HepG2 (cell line): ENCODE results near the gene BCL2. TPM values are rescaled to one million over a fixed set of nuclear protein-coding genes. Genes with fewer than 3 reads are reported as not detected.

ENCODE experiments used
- ATAC-seq: fragments of 200-7000 bp; cut with Tn5 transposase; 3 replicates; pipeline ENCODE4 v1.9.1; 2020; ENCODE audit warnings: mild to moderate bottlenecking, moderate library complexity
- BruUV-seq: library from RNA; stranded (reverse); fragments of 400-500 nt; replicated peaks from 2 replicates; lab custom pipeline; 2021; lab: Mats Ljungman, UMichigan
- CTCF ChIA-PET: fragments of 300-600 bp; formaldehyde crosslinking; extraction: SDS; loops from one replicate; lab custom pipeline; 2021; ENCODE audit warnings: low total read pairs, inconsistent platforms, low intra/inter-chr PET ratio; lab: Yijun Ruan, JAX
- POLR2A ChIA-PET: fragments of 350-600 bp; sonication (Branson Sonifier 250); formaldehyde crosslinking; loops from one replicate; lab custom pipeline; 2020; ENCODE audit warnings: antibody characterized with exemption, inconsistent platforms; lab: Yijun Ruan, JAX
- DNase-seq: peaks from one replicate; pipeline ENCODE4 v3.0.0-alpha.2; 2015; ENCODE audit warnings: low spot score
- FAIRE-seq: peaks from 3 replicates; lab custom pipeline; 2011; peaks lifted over from hg19 to GRCh38; lab: Jason Lieb, UNC
- H2AFZ ChIP-seq: one replicate; pipeline ENCODE4 v1.6.1; 2011; ENCODE audit warnings: low read length, inconsistent platforms
- H3K27ac ChIP-seq: fragments of 300-600 bp; 3 replicates; pipeline ENCODE4 v1.8.0; 2011; ENCODE audit warnings: mixed run types, mild to moderate bottlenecking, mixed read lengths, low read length, inconsistent platforms; ENCODE audit not compliant: insufficient read depth; ENCODE audit errors: extremely low read length
- H3K27me3 ChIP-seq, 2 experiments: fragments of 200-600 bp in 1 of 2; 2 replicates in 1 of 2; 3 replicates in 1 of 2; pipeline versions ENCODE4 v1.6.0 to v1.8.0; 2011; ENCODE audit warnings: low read length in 2 of 2, mild to moderate bottlenecking in 2 of 2, moderate library complexity in 2 of 2, inconsistent platforms in 1 of 2; ENCODE audit not compliant: insufficient read depth in 2 of 2, control insufficient read depth in 1 of 2
- H3K36me3 ChIP-seq, 2 experiments: fragments of 200-600 bp in 1 of 2; replicated peaks in 1 of 2; 2 replicates in 1 of 2; 3 replicates in 1 of 2; pipeline versions ENCODE4 v1.5.1 to v1.8.0; 2011; ENCODE audit warnings: low read length in 2 of 2, inconsistent platforms in 1 of 2; ENCODE audit not compliant: insufficient read depth in 2 of 2, control insufficient read depth in 1 of 2
- H3K4me1 ChIP-seq: 2 replicates; pipeline ENCODE4 v1.5.1; 2012; ENCODE audit warnings: low read length, inconsistent platforms; ENCODE audit not compliant: insufficient read depth
- H3K4me2 ChIP-seq: 2 replicates; pipeline ENCODE4 v1.6.0; 2011; ENCODE audit warnings: low read depth, low read length, inconsistent platforms
- H3K4me3 ChIP-seq, 3 experiments: fragments of 200-600 bp in 1 of 3; sonication (generic), shearing (Covaris generic) in 1 of 3; replicated peaks in 1 of 3; 2 replicates each; pipeline ENCODE4 v1.5.1; 2011 to 2016; ENCODE audit warnings: low read length in 3 of 3, inconsistent platforms in 2 of 3, low read depth in 2 of 3, mild to moderate bottlenecking in 2 of 3, control low read depth in 1 of 3, mixed read lengths in 1 of 3; ENCODE audit not compliant: insufficient read depth in 1 of 3
- H3K79me2 ChIP-seq: one replicate; pipeline ENCODE4 v1.6.1; 2011; ENCODE audit warnings: low read length, inconsistent platforms; ENCODE audit not compliant: insufficient read depth
- H3K9ac ChIP-seq: 2 replicates; pipeline ENCODE4 v1.6.0; 2011; ENCODE audit warnings: mild to moderate bottlenecking, low read depth, low read length, inconsistent platforms; ENCODE audit not compliant: insufficient read depth
- H3K9me3 ChIP-seq: 2 replicates; pipeline ENCODE4 v1.5.1; 2012; ENCODE audit warnings: mild to moderate bottlenecking, low read length
- H4K20me1 ChIP-seq: 2 replicates; pipeline ENCODE4 v1.6.0; 2011; ENCODE audit warnings: inconsistent platforms, mild to moderate bottlenecking, low read length, moderate library complexity; ENCODE audit not compliant: insufficient read depth
- EED ChIP-seq: sonication (generic); formaldehyde crosslinking; IDR thresholded peaks from 2 replicates; pipeline ENCODE4 v1.5.0; 2020; ENCODE audit warnings: mild to moderate bottlenecking, missing genetic modification reagents
- KDM3A ChIP-seq: IDR thresholded peaks from 2 replicates; pipeline ENCODE4 v1.6.1; 2018; ENCODE audit warnings: low read depth, missing compliant biosample characterization
- MAFK ChIP-seq, 2 experiments: IDR thresholded peaks in 1 of 2; conservative IDR thresholded peaks in 1 of 2; 2 replicates each; pipeline ENCODE4 v1.6.1; 2011; ENCODE audit warnings: improper control_type of control experiment in 2 of 2, low read length in 2 of 2
- SKI ChIP-seq: fragments of 450-650 bp; IDR thresholded peaks from one replicate; pipeline ENCODE4 v1.6.1; 2018; ENCODE audit warnings: mild to moderate bottlenecking; ENCODE audit not compliant: partially characterized antibody
- ZNF3 ChIP-seq: IDR thresholded peaks from 2 replicates; pipeline ENCODE4 v1.7.0; 2017; ENCODE audit warnings: inconsistent platforms
- WGBS: methylation state at CpG from one replicate; pipeline ENCODE4 v1.1.6; 2017; ENCODE audit warnings: low lambda C conversion rate; 5-methylcytosine and 5-hydroxymethylcytosine counted together
- in situ Hi-C: cut with HindIII; loops from 2 replicates; pipeline ENCODE4 v1.10.0; 2017; ENCODE audit warnings: low pct_unique_long_range_greater_than_20kb; ENCODE audit not compliant: extremely low pct_ligation_motif_present
- intact Hi-C: fragments of 100-400 bp; cut with micrococcal nuclease; formaldehyde crosslinking; loops from one replicate; pipeline ENCODE4 v1.10.0; 2022; ENCODE audit not compliant: unreplicated experiment
- polyA plus RNA-seq, 8 experiments: library from polyadenylated mRNA; depleted of rRNA in 3 of 8; stranded (reverse) in 7 of 8; unstranded in 1 of 8; fragments of >200 nt; fragmentation: Illumina TruSeq in 4 of 8; extraction: Trizol in 4 of 8; gene quantifications; 2 replicates each; pipeline versions ENCODE4 v1.2.1 to v1.2.3, GENCODE V29; 2011 to 2016; ENCODE audit warnings: low read depth in 4 of 8, missing spikeins in 1 of 8, mixed read lengths in 1 of 8; ENCODE audit not compliant: insufficient read depth in 1 of 8
- total RNA-seq, 5 experiments: library from RNA; depleted of rRNA; stranded (reverse); fragments of >200 nt; fragmentation: Illumina TruSeq; extraction: Trizol; gene quantifications; 2 replicates each; pipeline ENCODE4 v1.2.3, GENCODE V29; 2016; ENCODE audit warnings: low read depth in 1 of 5
- TF ChIP-seq, protein P1 (sequence below), 2 experiments: fragments of 450-650 bp in 1 of 2; sonication (generic) in 1 of 2; formaldehyde crosslinking in 1 of 2; IDR thresholded peaks; 2 replicates each; pipeline versions ENCODE4 v1.6.1 to v1.8.0; 2016 to 2022; ENCODE audit warnings: antibody characterized with exemption in 1 of 2, mild to moderate bottlenecking in 1 of 2, missing genetic modification reagents in 1 of 2

The BCL2 gene
- total and polyA plus RNA-seq, 2 of the 13 experiments (the other 11 are each of a cell fraction or from before 2014, with no cell fraction given), result 0.07 to 0.53 TPM

DNA sequence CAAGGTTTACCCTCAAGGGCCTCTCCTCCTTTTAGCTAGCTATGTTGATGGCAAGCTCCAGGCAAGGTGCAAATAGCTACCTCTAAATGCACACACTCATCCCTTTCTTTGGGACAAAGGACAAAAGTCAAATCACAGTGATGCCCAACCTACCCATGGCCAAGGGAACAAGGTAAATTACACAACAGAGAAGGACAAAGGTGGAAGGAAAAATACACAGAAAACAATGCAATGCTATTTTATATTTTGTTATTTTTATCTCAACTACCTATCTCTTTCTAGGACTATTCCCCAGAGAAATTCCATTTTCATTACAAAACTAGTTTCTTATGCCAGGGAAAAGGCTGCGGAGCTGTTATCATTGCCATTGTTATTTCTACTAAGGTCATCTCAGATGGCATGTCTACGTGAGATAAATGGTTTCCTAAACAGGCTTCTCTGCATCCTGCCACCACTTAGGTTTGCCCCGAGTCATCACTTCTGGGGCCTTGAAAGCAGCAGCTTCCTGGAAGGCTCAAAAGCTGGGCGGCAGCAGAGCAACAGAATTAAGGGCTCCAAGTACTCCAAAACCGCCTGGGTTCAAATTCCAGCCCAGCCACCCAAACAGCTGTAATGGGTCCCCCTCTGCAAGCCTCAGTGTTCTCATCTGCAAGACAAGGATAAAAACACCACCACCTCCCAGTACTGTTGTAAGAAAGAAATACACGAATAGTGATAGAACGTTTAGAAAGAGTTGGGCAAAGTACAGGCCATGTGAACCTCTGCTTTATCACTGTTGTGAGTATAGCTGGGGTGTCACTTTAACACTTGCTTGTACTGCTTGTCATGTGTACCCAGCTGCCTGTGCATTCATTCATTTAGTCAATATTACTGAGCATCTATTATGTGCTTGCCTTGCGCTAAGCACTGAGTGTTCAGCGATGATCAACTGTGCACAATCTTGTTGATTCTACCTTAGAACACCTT lies 20.9 kb downstream of the BCL2 start:
- FAIRE-seq, result no peak
- Histone ChIP-seq H3K4me3 (no peak overlapping the region), H3K27ac (no peak overlapping the region), H3K27me3 (no peaks in the 10 kb centered on the region; a peak in 1 of 5 replicates), H3K9me3 (no peaks in the 10 kb centered on the region), H3K9ac (no peak overlapping the region), H4K20me1 (no peaks in the 10 kb centered on the region), H3K36me3 (no peaks in the 10 kb centered on the region), H3K79me2 (no peaks in the 10 kb centered on the region), H2AFZ (no peak overlapping the region), H3K4me1 (no peaks in the 10 kb centered on the region), H3K4me2 (no peak overlapping the region)
- intact Hi-C loops (no loop called here), in situ Hi-C loops (no loop called here)
- no TSS peak for BruUV-seq
- no peak for ATAC-seq
- TF ChIP-seq MAFK (conservative IDR thresholded peaks at IDR 0.05 in 1 of 2, IDR thresholded peaks at IDR 0.05 in 1 of 2; ENCODE audit: low read length in 2 of 2) (0 out of 4 replicates have a peak, but pooled peaks of 1 of the 2 experiments have one; percentile 18), KDM3A (CRISPR knock-in tag) (no peak)
- ChIA-PET CTCF (no interaction called here), POLR2A (no interaction called here)
- DNase-seq, result no peak
- WGBS, result 51% methylated on average over 9 of the region's 9 CpGs

DNA sequence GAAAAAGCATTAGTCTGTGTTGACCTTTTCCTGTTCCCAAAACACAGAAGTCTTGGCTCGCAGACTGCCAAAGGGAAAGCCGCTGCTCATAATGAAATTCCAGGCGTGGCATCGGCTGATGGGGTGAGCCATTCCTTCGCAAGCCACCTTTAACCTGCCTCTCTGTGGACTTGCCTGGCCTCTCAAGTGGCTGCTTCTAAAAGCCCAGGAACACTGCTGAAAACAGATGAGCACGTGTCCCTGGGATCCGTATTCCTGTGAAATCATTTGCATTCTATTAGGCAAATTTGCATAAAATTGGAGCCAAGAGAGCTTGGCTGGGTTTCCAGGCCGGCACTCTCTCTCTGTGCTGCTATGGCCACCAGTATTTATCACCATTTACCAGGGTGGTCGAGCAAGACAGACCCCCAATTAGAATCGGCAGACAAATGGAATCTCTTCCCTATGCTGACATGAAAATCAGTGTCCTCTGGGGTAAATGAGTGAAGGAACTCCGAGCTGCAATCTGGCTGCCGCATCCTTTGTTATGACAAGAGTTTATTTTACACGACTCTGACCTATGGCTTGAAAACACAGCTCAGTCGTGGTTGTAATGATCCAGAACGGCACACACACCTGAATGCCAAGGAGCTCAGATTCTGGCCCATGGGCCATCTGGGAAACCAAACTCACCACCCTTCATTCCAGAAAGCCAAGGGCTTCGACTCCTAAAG lies 21.7 kb downstream of the BCL2 start:
- in situ Hi-C loops, result no loop called here
- ATAC-seq (no peak), DNase-seq (no peak), FAIRE-seq (no peak)
- H3K27me3 ChIP-seq, result no peaks in the 10 kb centered on the region; a peak in 1 of 5 replicates
- intact Hi-C loops, result no loop called here
- H3K9me3 ChIP-seq, result no peaks in the 10 kb centered on the region
- POLR2A ChIA-PET, result no interaction called here
- no peak overlapping the region for H3K4me2 ChIP-seq
- no peak overlapping the region for H3K27ac ChIP-seq
- CTCF ChIA-PET, result no interaction called here
- H4K20me1 ChIP-seq, result no peaks in the 10 kb centered on the region
- BruUV-seq, result no TSS peak
- no peak overlapping the region for H3K4me3 ChIP-seq
- H3K36me3 ChIP-seq, result no peaks in the 10 kb centered on the region
- no peaks in the 10 kb centered on the region for H3K4me1 ChIP-seq
- H2AFZ ChIP-seq, result no peak overlapping the region
- H3K79me2 ChIP-seq, result no peaks in the 10 kb centered on the region
- WGBS, result 47% methylated on average over 12 of the region's 16 CpGs
- H3K9ac ChIP-seq, result no peak overlapping the region
- TF ChIP-seq SKI (no peak), ZNF3 (CRISPR knock-in tag) (no peak), EED (CRISPR knock-in tag) (no peak)
- TF ChIP-seq, protein P1, sequence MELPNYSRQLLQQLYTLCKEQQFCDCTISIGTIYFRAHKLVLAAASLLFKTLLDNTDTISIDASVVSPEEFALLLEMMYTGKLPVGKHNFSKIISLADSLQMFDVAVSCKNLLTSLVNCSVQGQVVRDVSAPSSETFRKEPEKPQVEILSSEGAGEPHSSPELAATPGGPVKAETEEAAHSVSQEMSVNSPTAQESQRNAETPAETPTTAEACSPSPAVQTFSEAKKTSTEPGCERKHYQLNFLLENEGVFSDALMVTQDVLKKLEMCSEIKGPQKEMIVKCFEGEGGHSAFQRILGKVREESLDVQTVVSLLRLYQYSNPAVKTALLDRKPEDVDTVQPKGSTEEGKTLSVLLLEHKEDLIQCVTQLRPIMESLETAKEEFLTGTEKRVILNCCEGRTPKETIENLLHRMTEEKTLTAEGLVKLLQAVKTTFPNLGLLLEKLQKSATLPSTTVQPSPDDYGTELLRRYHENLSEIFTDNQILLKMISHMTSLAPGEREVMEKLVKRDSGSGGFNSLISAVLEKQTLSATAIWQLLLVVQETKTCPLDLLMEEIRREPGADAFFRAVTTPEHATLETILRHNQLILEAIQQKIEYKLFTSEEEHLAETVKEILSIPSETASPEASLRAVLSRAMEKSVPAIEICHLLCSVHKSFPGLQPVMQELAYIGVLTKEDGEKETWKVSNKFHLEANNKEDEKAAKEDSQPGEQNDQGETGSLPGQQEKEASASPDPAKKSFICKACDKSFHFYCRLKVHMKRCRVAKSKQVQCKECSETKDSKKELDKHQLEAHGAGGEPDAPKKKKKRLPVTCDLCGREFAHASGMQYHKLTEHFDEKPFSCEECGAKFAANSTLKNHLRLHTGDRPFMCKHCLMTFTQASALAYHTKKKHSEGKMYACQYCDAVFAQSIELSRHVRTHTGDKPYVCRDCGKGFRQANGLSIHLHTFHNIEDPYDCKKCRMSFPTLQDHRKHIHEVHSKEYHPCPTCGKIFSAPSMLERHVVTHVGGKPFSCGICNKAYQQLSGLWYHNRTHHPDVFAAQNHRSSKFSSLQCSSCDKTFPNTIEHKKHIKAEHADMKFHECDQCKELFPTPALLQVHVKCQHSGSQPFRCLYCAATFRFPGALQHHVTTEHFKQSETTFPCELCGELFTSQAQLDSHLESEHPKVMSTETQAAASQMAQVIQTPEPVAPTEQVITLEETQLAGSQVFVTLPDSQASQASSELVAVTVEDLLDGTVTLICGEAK (IDR thresholded peaks at IDR 0.05), result no peak
- TF ChIP-seq, protein P1 (CRISPR knock-in tag; IDR thresholded peaks at IDR 0.05), result no peak
